Cardiac fibroblast (primary cell): ENCODE data around the gene SLC24A2.

Source experiments
- DNase-seq, 2 donors: peaks; one replicate each; pipeline versions ENCODE4 v3.0.0 to v3.0.0-alpha.2; 2010; ENCODE audit warnings: low read depth in 2 of 2
- H3K4me3 ChIP-seq, 2 donors: replicated peaks in 1 of 2; 1 replicate in 1 of 2; 2 replicates in 1 of 2; pipeline ENCODE4 v1.5.1; 2011; ENCODE audit warnings: low read depth in 2 of 2, low read length in 2 of 2, mild to moderate bottlenecking in 2 of 2, moderate library complexity in 1 of 2
- TF ChIP-seq, protein P1 (sequence below): IDR thresholded peaks from one replicate; pipeline ENCODE4 v1.5.1; 2011; ENCODE audit warnings: low read depth, mild to moderate bottlenecking, low read length, inconsistent platforms

Gene SLC24A2

DNA sequence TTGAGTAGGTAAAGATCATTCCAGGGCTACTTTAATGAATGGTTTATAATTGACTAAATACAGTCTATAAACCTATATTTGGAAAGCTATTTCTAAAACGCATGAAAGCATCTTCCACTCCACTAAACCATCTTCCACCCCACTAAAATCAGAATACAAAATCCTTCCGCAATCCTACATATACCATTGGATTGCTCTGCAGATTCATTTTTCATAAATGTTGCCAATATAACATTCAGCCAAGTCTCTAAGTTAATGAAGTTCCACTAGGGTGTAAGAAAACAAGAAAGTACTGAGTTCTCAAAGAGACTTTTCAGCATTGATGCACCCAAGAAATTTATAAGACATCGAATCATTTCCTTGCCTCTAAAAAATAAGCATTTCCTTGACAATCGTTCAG is 4.7 kb downstream of the SLC24A2 start:
- TF ChIP-seq, protein P1, sequence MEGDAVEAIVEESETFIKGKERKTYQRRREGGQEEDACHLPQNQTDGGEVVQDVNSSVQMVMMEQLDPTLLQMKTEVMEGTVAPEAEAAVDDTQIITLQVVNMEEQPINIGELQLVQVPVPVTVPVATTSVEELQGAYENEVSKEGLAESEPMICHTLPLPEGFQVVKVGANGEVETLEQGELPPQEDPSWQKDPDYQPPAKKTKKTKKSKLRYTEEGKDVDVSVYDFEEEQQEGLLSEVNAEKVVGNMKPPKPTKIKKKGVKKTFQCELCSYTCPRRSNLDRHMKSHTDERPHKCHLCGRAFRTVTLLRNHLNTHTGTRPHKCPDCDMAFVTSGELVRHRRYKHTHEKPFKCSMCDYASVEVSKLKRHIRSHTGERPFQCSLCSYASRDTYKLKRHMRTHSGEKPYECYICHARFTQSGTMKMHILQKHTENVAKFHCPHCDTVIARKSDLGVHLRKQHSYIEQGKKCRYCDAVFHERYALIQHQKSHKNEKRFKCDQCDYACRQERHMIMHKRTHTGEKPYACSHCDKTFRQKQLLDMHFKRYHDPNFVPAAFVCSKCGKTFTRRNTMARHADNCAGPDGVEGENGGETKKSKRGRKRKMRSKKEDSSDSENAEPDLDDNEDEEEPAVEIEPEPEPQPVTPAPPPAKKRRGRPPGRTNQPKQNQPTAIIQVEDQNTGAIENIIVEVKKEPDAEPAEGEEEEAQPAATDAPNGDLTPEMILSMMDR: no peak
- no peak overlapping the region for H3K4me3 ChIP-seq

DNA sequence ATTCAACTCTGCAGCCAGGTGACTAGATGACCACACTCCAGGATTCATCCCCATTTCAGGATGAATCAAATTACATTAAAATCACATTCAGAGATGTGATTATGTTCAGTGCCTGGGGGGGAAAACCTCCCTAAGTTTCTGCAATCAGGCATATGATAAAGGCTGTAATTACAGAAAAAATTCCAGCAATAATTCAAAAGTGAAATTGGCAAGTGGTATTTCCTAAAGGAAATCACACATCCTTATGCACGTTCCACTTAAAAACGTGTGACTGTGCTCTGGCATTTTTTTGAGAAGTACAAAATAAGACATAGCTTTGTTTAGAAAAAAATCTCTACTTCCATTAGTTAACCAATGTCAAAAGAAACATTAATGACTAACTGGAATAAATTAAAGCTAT is 5.3 kb downstream of the SLC24A2 start:
- TF ChIP-seq, protein P1: no peak
- no peak overlapping the region for H3K4me3 ChIP-seq
- no peak for DNase-seq

More for the DNA sequence above, 4.7 kb downstream of the SLC24A2 start:
- DNase-seq: no peak

DNA sequence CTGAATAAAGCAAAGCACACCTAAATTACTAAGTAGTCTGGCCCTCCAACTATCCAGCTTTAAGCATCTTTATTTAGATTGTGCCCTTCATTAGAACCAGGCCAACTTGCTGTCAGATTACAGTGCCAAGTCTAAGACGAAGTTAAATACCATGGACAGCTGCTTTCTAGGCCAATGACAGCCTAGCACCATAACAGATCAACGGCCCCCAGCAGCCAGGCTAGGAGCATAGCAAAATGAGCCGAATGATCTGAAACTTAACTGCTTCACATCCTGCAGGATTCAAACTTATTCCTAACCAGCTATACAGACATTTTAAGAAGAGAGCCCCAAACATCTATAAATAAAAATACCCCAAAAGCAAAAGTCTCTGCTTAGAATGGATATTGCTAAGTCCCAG is 6.8 kb downstream of the SLC24A2 start:
- H3K4me3 ChIP-seq: no peak overlapping the region
- TF ChIP-seq, protein P1: no peak
- DNase-seq: peak; percentile 11 to 21

DNA sequence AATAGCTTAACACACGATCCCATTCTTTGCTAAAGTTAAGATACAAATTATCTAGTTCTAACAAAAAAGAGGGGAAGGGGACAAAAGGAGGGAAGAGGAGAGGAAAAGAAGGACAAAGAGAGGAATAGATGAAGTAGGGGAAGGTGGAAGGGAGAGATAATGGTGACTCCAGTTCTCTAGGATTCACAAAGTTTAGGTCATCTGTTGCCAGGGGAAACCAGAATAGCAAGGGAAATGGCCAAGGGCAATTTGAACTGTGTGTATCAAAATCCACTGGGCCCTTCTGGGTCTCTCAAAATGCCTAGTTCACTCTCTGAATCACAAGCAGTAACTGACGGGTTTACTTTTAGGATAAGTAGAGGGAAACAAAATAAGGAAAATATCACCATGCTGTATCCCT is 7.6 kb downstream of the SLC24A2 start:
- DNase-seq: no peak
- TF ChIP-seq, protein P1: no peak
- no peak overlapping the region for H3K4me3 ChIP-seq

DNA sequence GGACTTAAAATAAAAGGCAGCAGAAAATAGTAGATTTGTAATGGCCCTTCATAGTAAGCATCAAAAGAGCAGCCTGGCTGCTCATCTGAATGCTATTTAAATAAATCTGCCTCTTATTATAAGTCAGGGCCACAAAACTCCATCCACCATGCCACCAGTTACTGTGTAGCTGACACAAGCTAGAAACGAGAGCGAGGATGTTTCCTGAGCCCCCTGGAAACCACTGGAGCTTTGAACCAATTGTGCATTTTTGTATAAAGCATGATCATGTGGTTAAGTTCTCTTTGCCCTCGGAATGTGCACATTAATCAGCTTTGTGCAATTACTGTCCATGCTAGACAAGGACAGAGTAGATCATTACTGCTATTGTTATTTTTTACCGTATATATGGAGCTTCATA is 17.4 kb downstream of the SLC24A2 start:
- DNase-seq: no peak
- TF ChIP-seq, protein P1: no peak
- no peak overlapping the region for H3K4me3 ChIP-seq

DNA sequence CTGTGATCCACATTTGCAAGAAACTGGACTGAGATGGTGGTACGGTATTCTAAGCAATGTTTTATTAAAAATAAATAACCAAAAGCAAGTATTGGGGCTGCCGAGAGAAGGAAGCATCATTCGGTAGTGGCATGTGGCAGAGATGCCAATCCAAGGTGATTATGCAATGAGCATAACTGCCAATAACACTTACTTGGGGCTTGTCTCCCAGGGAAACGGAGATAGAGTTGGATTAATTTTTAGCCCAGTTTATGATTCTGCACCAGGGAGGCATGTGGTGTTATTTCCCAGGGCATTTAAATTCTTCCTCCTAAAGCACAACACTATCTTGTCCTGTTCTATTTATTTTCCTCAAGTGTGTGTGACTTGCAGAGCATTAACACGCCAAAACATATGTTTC is 17.9 kb downstream of the SLC24A2 start:
- no peak for DNase-seq
- H3K4me3 ChIP-seq: no peak overlapping the region
- TF ChIP-seq, protein P1: no peak

DNA sequence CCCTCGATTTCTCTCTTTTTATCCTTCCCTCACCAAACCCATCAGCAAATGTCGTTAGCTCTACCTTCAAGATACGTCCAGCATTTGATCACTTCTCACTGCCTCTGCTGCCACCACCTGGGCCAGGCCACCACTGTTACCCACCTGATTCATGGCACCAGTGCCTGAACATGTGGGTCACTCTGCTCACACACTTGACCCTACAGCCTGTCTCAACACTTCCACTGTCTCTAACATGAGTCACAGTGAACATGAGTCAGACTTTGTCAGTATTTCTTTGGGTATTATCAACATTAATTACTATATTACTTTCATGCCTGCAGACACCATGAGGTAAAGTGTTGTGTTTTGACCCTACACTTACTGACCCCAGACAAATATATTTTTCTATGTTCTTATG is 19.6 kb downstream of the SLC24A2 start:
- no peak for DNase-seq
- H3K4me3 ChIP-seq: no peak overlapping the region
- TF ChIP-seq, protein P1: no peak
